Stimulated activated CD4-positive, alpha-beta T cell treated with anti-CD3 and anti-CD28 coated beads, Interleukin-12 subunit alpha, Interleukin-12 subunit beta, amount 100 ng/mL, for 48 hours (primary cell): ENCODE results near the gene NR0B2.

Experiments used
- DNase-seq, 3 donors: peaks; one replicate each; pipeline ENCODE4 v3.0.0-alpha.2; 2020; ENCODE audit warnings: low read depth in 2 of 3, low spot score in 1 of 3

Gene NR0B2

GRCh38 chr1:26936823-26937222 lies 23.0 kb upstream of the NR0B2 start:
- DNase-seq = no peak

- DNase-seq = no peak
Measured at GRCh38 chr1:26932531-26932930, 18.8 kb upstream of the NR0B2 start.

GRCh38 chr1:26923711-26924110 lies 9.9 kb upstream of the NR0B2 start:
- DNase-seq = peak in 1 of 3 donors; percentile 4

GRCh38 chr1:26922901-26923300 lies 9.1 kb upstream of the NR0B2 start:
- DNase-seq = no peak

- no peak for DNase-seq
Measured at GRCh38 chr1:26922431-26922729, 8.6 kb upstream of the NR0B2 start.

GRCh38 chr1:26921540-26922430 lies 8.0 kb upstream of the NR0B2 start, which contains the start of gene NUDC:
Gene NUDC (plus strand): TSS chr1:26921743. CDS start chr1:26921849, 106 bp downstream.
- peak; percentile 90 to 96 (median 96) for DNase-seq

GRCh38 chr1:26921126-26921539 lies 7.4 kb upstream of the NR0B2 start:
- DNase-seq = no peak

GRCh38 chr1:26915204-26915842 lies 1.5 kb upstream of the NR0B2 start:
- DNase-seq = no peak

- no peak for DNase-seq
Measured at GRCh38 chr1:26913389-26913753, 404 bp downstream of the NR0B2 start.

- no peak for DNase-seq
Measured at GRCh38 chr1:26912147-26912490, 1.7 kb downstream of the NR0B2 start.

- DNase-seq = no peak
Measured at GRCh38 chr1:26911399-26912146, 2.2 kb downstream of the NR0B2 start.

GRCh38 chr1:26910343-26911160 lies 3.2 kb downstream of the NR0B2 start:
- no peak for DNase-seq

- DNase-seq = no peak
Measured at GRCh38 chr1:26909951-26910342, 3.8 kb downstream of the NR0B2 start.

- DNase-seq = no peak
Measured at GRCh38 chr1:26907071-26907917, 6.5 kb downstream of the NR0B2 start.

GRCh38 chr1:26900815-26901511 lies 12.8 kb downstream of the NR0B2 start:
- DNase-seq = no peak

GRCh38 chr1:26900001-26900814 lies 13.6 kb downstream of the NR0B2 start, which contains the start of gene GPATCH3:
Gene GPATCH3 (minus strand): TSS chr1:26900467. CDS start chr1:26900442, 25 bp downstream.
- DNase-seq = peak; percentile 82 to 87 (median 85)

- DNase-seq = no peak
Measured at GRCh38 chr1:26897351-26897750, 16.4 kb downstream of the NR0B2 start.

GRCh38 chr1:26894263-26894662 lies 19.5 kb downstream of the NR0B2 start:
- DNase-seq = no peak

GRCh38 chr1:26890467-26890796 lies 23.3 kb downstream of the NR0B2 start:
- no peak for DNase-seq
